NCI-H345 (cell line): ENCODE measurements around the gene SPDYE1.

Source experiments
- DNase-seq: peaks from one replicate; lab custom pipeline; 2025; lab: John Stamatoyannopoulos, UW

Gene SPDYE1

GRCh38 chr7:44044315-44045225 is 46.9 kb downstream of the SPDYE1 start, which contains the start of gene DBNL:
Gene DBNL (plus strand): TSS chr7:44044702. CDS start chr7:44044738, 36 bp downstream.
- peak; percentile 89 for DNase-seq

- no peak for DNase-seq
Observed at GRCh38 chr7:44045226-44046014, 47.7 kb downstream of the SPDYE1 start.

GRCh38 chr7:44046321-44047061 is 48.8 kb downstream of the SPDYE1 start:
- no peak for DNase-seq

GRCh38 chr7:44048031-44048795 is 50.5 kb downstream of the SPDYE1 start:
- DNase-seq = no peak

GRCh38 chr7:44050121-44050914 is 52.6 kb downstream of the SPDYE1 start:
- no peak for DNase-seq

GRCh38 chr7:44050915-44051560 is 53.3 kb downstream of the SPDYE1 start:
- no peak for DNase-seq

GRCh38 chr7:44051611-44052220 is 54.0 kb downstream of the SPDYE1 start:
- DNase-seq = no peak

- DNase-seq = no peak
Observed at GRCh38 chr7:44052771-44053365, 55.2 kb downstream of the SPDYE1 start.

GRCh38 chr7:44056681-44057080 is 59.0 kb downstream of the SPDYE1 start:
- DNase-seq = no peak

- no peak for DNase-seq
Observed at GRCh38 chr7:44057181-44057848, 59.6 kb downstream of the SPDYE1 start.

GRCh38 chr7:44057849-44058758 is 60.4 kb downstream of the SPDYE1 start:
- no peak for DNase-seq

- DNase-seq = no peak
Observed at GRCh38 chr7:44058759-44059218, 61.1 kb downstream of the SPDYE1 start.

GRCh38 chr7:44059219-44060090 is 61.8 kb downstream of the SPDYE1 start:
- no peak for DNase-seq
